Smooth muscle cell (in vitro differentiated cells): Measurements from ENCODE around the gene PCBP3. TPM values are rescaled to one million over a fixed set of nuclear protein-coding genes. Genes with fewer than 3 reads are reported as not detected.
"Not testable (repeated sequence)": the region's sequence is repeated elsewhere in the genome, so short reads cannot be mapped to it uniquely, and the experiment has no call there.

Source experiments
- DNase-seq: peaks from one replicate; lab custom pipeline; 2025; ENCODE audit not compliant: unreplicated experiment; lab: John Stamatoyannopoulos, UW
- H2AFZ ChIP-seq: fragments of 200-600 bp; sonication (generic); 2 replicates; pipeline ENCODE4 v1.6.0; 2016; ENCODE audit warnings: antibody characterized with exemption, low read depth, mild to moderate bottlenecking
- H3F3A ChIP-seq: fragments of 200-600 bp; sonication (generic); 2 replicates; pipeline ENCODE4 v1.6.0; 2017; ENCODE audit warnings: antibody characterized with exemption, low read depth
- H3K27ac ChIP-seq: fragments of 200-600 bp; sonication (generic); 2 replicates; pipeline ENCODE4 v1.5.1; 2016; ENCODE audit warnings: low read depth, mild to moderate bottlenecking
- H3K27me3 ChIP-seq: fragments of 200-600 bp; sonication (generic); 2 replicates; pipeline ENCODE4 v1.6.1; 2016; ENCODE audit warnings: low read depth, mild to moderate bottlenecking
- H3K36me3 ChIP-seq: fragments of 200-600 bp; sonication (generic); 2 replicates; pipeline ENCODE4 v1.5.1; 2016; ENCODE audit warnings: low read depth
- H3K4me1 ChIP-seq: fragments of 200-600 bp; sonication (generic); 2 replicates; pipeline ENCODE4 v1.5.1; 2016; ENCODE audit warnings: low read depth
- H3K4me2 ChIP-seq: fragments of 200-600 bp; sonication (generic); 2 replicates; pipeline ENCODE4 v1.6.0; 2016; ENCODE audit warnings: mild to moderate bottlenecking
- H3K4me3 ChIP-seq: fragments of 200-600 bp; sonication (generic); 2 replicates; pipeline ENCODE4 v1.5.1; 2016; ENCODE audit warnings: mild to moderate bottlenecking
- H3K79me2 ChIP-seq: fragments of 200-600 bp; sonication (generic); 2 replicates; pipeline ENCODE4 v1.6.0; 2016; ENCODE audit warnings: low read depth, mild to moderate bottlenecking
- H3K9ac ChIP-seq: fragments of 200-600 bp; sonication (generic); 2 replicates; pipeline ENCODE4 v1.6.0; 2016; ENCODE audit warnings: low read depth
- H3K9me3 ChIP-seq: fragments of 200-600 bp; sonication (generic); replicated peaks from 2 replicates; pipeline ENCODE4 v1.5.1; 2016; ENCODE audit warnings: low read depth
- H4K20me1 ChIP-seq: fragments of 200-600 bp; sonication (generic); 2 replicates; pipeline ENCODE4 v1.6.0; 2016; ENCODE audit warnings: low read depth
- WGBS: methylation state at CpG from one replicate; pipeline ENCODE4 v1.1.7; 2016; ENCODE audit warnings: low lambda C conversion rate; 5-methylcytosine and 5-hydroxymethylcytosine counted together
- polyA plus RNA-seq: library from polyadenylated mRNA; unstranded; fragments of >200 nt; fragmentation: Nextera tagmentation; extraction: Ambion mirVana; gene quantifications from 2 replicates; pipeline ENCODE4 v1.2.1, GENCODE V29; 2016
- total RNA-seq: library from RNA; depleted of rRNA; stranded (reverse); fragments of >200 nt; gene quantifications from 2 replicates; pipeline ENCODE4 v1.2.3, GENCODE V29; 2014
- TF ChIP-seq, protein P1 (sequence below): fragments of 200-600 bp; sonication (generic); IDR thresholded peaks from 2 replicates; pipeline ENCODE4 v1.5.1; 2017; ENCODE audit warnings: borderline replicate concordance, mild to moderate bottlenecking, antibody characterized with exemption; ENCODE audit not compliant: insufficient read depth, poor library complexity, severe bottlenecking

PCBP3 gene
- total and polyA plus RNA-seq, 2 experiments from 2014 or later: 8.9 to 23.1 TPM

DNA sequence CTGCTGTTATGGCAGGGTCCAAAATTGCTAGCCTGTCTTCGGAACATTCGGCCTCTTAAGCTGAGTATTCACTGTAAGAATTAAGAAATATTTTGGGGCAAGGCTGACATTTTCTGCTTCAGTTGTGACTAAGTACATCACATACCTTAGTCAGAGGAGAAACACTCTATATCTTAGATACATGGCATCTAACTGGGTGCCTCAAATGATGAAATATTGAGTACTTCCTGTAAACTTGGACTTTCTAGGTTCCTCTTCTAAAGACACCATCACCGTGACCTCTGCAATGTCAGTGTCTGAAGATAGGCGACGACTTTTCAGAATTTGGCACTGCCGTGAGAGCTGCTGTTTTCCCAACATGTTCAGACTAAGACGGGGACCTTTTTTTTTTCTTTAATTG lies 65.6 kb downstream of the PCBP3 start:
- H3K4me3 ChIP-seq: no peak overlapping the region
- no peaks in the 10 kb centered on the region for H3F3A ChIP-seq
- TF ChIP-seq, protein P1, sequence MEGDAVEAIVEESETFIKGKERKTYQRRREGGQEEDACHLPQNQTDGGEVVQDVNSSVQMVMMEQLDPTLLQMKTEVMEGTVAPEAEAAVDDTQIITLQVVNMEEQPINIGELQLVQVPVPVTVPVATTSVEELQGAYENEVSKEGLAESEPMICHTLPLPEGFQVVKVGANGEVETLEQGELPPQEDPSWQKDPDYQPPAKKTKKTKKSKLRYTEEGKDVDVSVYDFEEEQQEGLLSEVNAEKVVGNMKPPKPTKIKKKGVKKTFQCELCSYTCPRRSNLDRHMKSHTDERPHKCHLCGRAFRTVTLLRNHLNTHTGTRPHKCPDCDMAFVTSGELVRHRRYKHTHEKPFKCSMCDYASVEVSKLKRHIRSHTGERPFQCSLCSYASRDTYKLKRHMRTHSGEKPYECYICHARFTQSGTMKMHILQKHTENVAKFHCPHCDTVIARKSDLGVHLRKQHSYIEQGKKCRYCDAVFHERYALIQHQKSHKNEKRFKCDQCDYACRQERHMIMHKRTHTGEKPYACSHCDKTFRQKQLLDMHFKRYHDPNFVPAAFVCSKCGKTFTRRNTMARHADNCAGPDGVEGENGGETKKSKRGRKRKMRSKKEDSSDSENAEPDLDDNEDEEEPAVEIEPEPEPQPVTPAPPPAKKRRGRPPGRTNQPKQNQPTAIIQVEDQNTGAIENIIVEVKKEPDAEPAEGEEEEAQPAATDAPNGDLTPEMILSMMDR: no peak
- H3K27ac ChIP-seq: no peak overlapping the region
- 97% methylated on average over 7 of the region's 7 CpGs for WGBS
- H3K9me3 ChIP-seq: no peaks in the 10 kb centered on the region
- DNase-seq: no peak
- no peak overlapping the region for H2AFZ ChIP-seq
- no peak overlapping the region for H3K4me2 ChIP-seq
- no peak overlapping the region for H3K9ac ChIP-seq
- H3K27me3 ChIP-seq: no peaks in the 10 kb centered on the region
- H4K20me1 ChIP-seq: no peaks in the 10 kb centered on the region
- H3K79me2 ChIP-seq: no peaks in the 10 kb centered on the region
- no peaks in the 10 kb centered on the region for H3K4me1 ChIP-seq
- H3K36me3 ChIP-seq: no peaks in the 10 kb centered on the region

DNA sequence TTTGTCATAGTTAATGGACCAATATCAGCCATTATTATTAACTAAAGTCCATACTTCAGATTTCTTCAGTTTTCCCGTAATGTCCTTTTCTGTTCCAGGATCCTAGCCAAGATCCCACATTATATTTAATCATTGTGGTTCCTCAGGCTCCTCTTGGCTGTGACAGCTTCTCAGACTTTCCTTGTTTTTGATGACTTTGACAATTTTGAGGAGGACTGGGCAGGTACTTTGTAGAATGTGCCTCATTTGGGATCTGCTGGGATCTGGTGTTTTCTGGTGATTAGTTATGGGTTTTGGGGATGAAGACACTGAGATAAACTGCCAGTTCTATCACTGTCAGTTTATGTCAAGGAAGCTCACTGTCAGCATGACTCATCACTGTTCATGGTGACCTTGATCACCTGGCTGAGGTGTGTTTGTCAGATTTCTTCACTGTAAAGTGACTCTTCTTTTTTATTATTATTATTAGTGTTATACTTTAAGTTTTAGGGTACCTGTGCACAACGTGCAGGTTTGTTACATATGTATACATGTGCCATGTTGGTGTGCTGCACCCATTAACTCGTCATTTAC lies 66.3 kb downstream of the PCBP3 start:
- H4K20me1 ChIP-seq: no peaks in the 10 kb centered on the region
- H3K9me3 ChIP-seq: no peaks in the 10 kb centered on the region
- TF ChIP-seq, protein P1: no peak
- no peak overlapping the region for H3K9ac ChIP-seq
- no peak for DNase-seq
- no peak overlapping the region for H3K4me2 ChIP-seq
- no peak overlapping the region for H2AFZ ChIP-seq
- no peaks in the 10 kb centered on the region for H3K36me3 ChIP-seq
- H3K4me1 ChIP-seq: no peaks in the 10 kb centered on the region
- H3K27ac ChIP-seq: no peak overlapping the region
- H3F3A ChIP-seq: no peaks in the 10 kb centered on the region
- H3K79me2 ChIP-seq: no peaks in the 10 kb centered on the region
- 92% methylated on average over 3 of the region's 3 CpGs for WGBS
- H3K27me3 ChIP-seq: no peaks in the 10 kb centered on the region
- no peak overlapping the region for H3K4me3 ChIP-seq

DNA sequence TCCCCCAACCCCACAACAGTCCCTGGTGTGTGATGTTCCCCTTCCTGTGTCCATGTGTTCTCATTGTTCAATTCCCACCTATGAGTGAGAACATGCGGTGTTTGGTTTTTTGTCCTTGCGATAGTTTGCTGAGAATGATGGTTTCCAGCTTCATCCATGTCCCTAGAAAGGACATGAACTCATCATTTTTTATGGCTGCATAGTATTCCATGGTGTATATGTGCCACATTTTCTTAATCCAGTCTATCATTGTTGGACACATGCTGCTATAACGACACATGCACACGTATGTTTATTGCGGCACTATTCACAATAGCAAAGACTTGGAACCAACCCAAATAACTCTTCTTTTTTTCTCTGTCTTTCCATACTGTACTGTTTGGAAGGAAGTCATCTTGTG lies 66.8 kb downstream of the PCBP3 start:
- H3F3A ChIP-seq, H3K9ac ChIP-seq, H4K20me1 ChIP-seq, H3K27ac ChIP-seq, H3K4me3 ChIP-seq, H3K79me2 ChIP-seq, H3K4me2 ChIP-seq, H3K4me1 ChIP-seq, H3K9me3 ChIP-seq, DNase-seq, H2AFZ ChIP-seq, H3K36me3 ChIP-seq, H3K27me3 ChIP-seq: not testable (repeated sequence)
- 92% methylated on average over 4 of the region's 5 CpGs for WGBS

DNA sequence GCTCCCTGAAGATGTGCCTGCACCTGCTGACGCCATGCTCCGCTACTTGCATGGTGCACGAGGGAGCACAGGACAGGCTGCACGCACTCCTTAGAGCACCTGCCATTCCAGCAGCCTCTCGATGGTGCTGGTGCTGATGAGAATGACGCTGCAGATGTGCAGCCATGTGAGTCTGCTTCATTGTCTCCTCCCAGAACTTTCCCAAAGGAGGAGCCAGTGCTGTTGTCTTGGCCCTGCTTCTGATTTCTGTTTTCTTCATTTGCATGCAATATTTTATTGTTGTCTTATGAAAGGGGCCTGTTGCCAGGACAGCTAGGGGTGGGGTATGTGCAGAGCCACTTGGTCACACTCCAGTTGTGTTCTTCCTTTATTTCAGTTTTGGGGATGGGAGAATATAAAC lies 70.1 kb downstream of the PCBP3 start:
- no peaks in the 10 kb centered on the region for H3K36me3 ChIP-seq
- no peak overlapping the region for H3K9ac ChIP-seq
- TF ChIP-seq, protein P1: no peak
- no peaks in the 10 kb centered on the region for H3K9me3 ChIP-seq
- no peak overlapping the region for H2AFZ ChIP-seq
- H3K79me2 ChIP-seq: no peaks in the 10 kb centered on the region
- H3K27ac ChIP-seq: no peak overlapping the region
- 89% methylated on average over 6 of the region's 6 CpGs for WGBS
- H3K27me3 ChIP-seq: no peaks in the 10 kb centered on the region
- no peaks in the 10 kb centered on the region for H3F3A ChIP-seq
- H3K4me3 ChIP-seq: no peak overlapping the region
- no peaks in the 10 kb centered on the region for H4K20me1 ChIP-seq
- no peaks in the 10 kb centered on the region for H3K4me1 ChIP-seq
- no peak overlapping the region for H3K4me2 ChIP-seq
- DNase-seq: no peak
